BLaER1 (cell line): ENCODE results near the gene SLC26A2.

Experiments
- H3K27ac ChIP-seq: shearing (Covaris generic); formaldehyde crosslinking; 2 replicates; pipeline ENCODE4 v1.8.1; 2022
- H3K27me3 ChIP-seq: shearing (Covaris generic); formaldehyde crosslinking; 2 replicates; pipeline ENCODE4 v1.8.1; 2022
- H3K36me3 ChIP-seq: shearing (Covaris generic); formaldehyde crosslinking; 2 replicates; pipeline ENCODE4 v1.8.1; 2022
- H3K4me1 ChIP-seq: shearing (Covaris generic); formaldehyde crosslinking; 2 replicates; pipeline ENCODE4 v1.8.1; 2022
- H3K4me2 ChIP-seq: shearing (Covaris generic); formaldehyde crosslinking; 2 replicates; pipeline ENCODE4 v1.8.1; 2022
- H3K4me3 ChIP-seq: shearing (Covaris generic); formaldehyde crosslinking; 2 replicates; pipeline ENCODE4 v1.8.1; 2022
- H3K9ac ChIP-seq: shearing (Covaris generic); formaldehyde crosslinking; 2 replicates; pipeline ENCODE4 v1.8.1; 2022
- H3K9me3 ChIP-seq: shearing (Covaris generic); formaldehyde crosslinking; 2 replicates; pipeline ENCODE4 v1.8.1; 2022
- H4K20me1 ChIP-seq: shearing (Covaris generic); formaldehyde crosslinking; 2 replicates; pipeline ENCODE4 v1.8.1; 2022
- Cebpa-rat ChIP-seq: shearing (Covaris generic); IDR thresholded peaks from 2 replicates; pipeline ENCODE4 v1.8.1; 2022

Gene SLC26A2

GRCh38 chr5:149960272-149961185 lies at the start of gene SLC26A2:
SLC26A2 (plus strand) TSS chr5:149960758; CDS start chr5:149977653, 16,895 bp downstream.
- Histone ChIP-seq H3K4me2 (peak within 1 kb of the TSS; percentile 98), H3K27ac (peak within 1 kb of the TSS; percentile 82), H3K9me3 (no peaks in the 10 kb centered on the region), H3K4me1 (peaks cover 34% of the 10 kb centered on the region), H3K36me3 (no peaks in the 10 kb centered on the region), H3K4me3 (peak within 1 kb of the TSS; percentile 93), H4K20me1 (0 out of 2 replicates have a peak, but pooled peaks cover 6% of the 10 kb centered on the region), H3K9ac (peak within 1 kb of the TSS; percentile 84), H3K27me3 (no peaks in the 10 kb centered on the region)
- TF ChIP-seq Cebpa-rat, result no peak

- Histone ChIP-seq H4K20me1 (no peaks in the 10 kb centered on the region), H3K9ac (no peak overlapping the region), H3K4me1 (peaks cover 14% of the 10 kb centered on the region), H3K27me3 (no peaks in the 10 kb centered on the region), H3K27ac (no peak overlapping the region), H3K4me2 (no peak overlapping the region), H3K9me3 (no peaks in the 10 kb centered on the region), H3K36me3 (no peaks in the 10 kb centered on the region), H3K4me3 (no peak overlapping the region)
- TF ChIP-seq Cebpa-rat, result no peak
Measured at GRCh38 chr5:149911031-149911430, 49.5 kb upstream of the SLC26A2 start.

- no peak for TF ChIP-seq Cebpa-rat
- Histone ChIP-seq H3K27me3 (no peaks in the 10 kb centered on the region), H3K4me1 (peaks cover 14% of the 10 kb centered on the region), H3K4me2 (no peak overlapping the region), H3K27ac (no peak overlapping the region), H4K20me1 (no peaks in the 10 kb centered on the region), H3K9ac (no peak overlapping the region), H3K36me3 (no peaks in the 10 kb centered on the region), H3K4me3 (no peak overlapping the region), H3K9me3 (no peaks in the 10 kb centered on the region)
Measured at GRCh38 chr5:149912226-149912871, 48.2 kb upstream of the SLC26A2 start.

GRCh38 chr5:149913436-149914419 lies 46.8 kb upstream of the SLC26A2 start:
- peak overlapping the region; percentile 69 for H3K4me2 ChIP-seq
- no peaks in the 10 kb centered on the region for H4K20me1 ChIP-seq
- no peak overlapping the region for H3K4me3 ChIP-seq
- peak overlapping the region; percentile 75 for H3K27ac ChIP-seq
- H3K36me3 ChIP-seq, result no peaks in the 10 kb centered on the region
- H3K9ac ChIP-seq, result no peak overlapping the region; the same call in 1 of the 2 replicates
- peaks cover 14% of the 10 kb centered on the region for H3K4me1 ChIP-seq
- no peaks in the 10 kb centered on the region for H3K27me3 ChIP-seq
- TF ChIP-seq Cebpa-rat, result no peak
- no peaks in the 10 kb centered on the region for H3K9me3 ChIP-seq

GRCh38 chr5:149915392-149916260 lies 44.9 kb upstream of the SLC26A2 start:
- H3K4me3 ChIP-seq, result no peak overlapping the region
- H3K4me1 ChIP-seq, result peaks cover 14% of the 10 kb centered on the region
- H4K20me1 ChIP-seq, result no peaks in the 10 kb centered on the region
- no peak overlapping the region for H3K9ac ChIP-seq
- no peaks in the 10 kb centered on the region for H3K9me3 ChIP-seq
- no peak overlapping the region for H3K27ac ChIP-seq
- H3K36me3 ChIP-seq, result no peaks in the 10 kb centered on the region
- no peak overlapping the region for H3K4me2 ChIP-seq
- H3K27me3 ChIP-seq, result no peaks in the 10 kb centered on the region
- TF ChIP-seq Cebpa-rat, result no peak

- H3K4me3 ChIP-seq, result no peak overlapping the region
- H3K4me2 ChIP-seq, result no peak overlapping the region
- H3K27ac ChIP-seq, result no peak overlapping the region
- H4K20me1 ChIP-seq, result no peaks in the 10 kb centered on the region
- no peaks in the 10 kb centered on the region for H3K9me3 ChIP-seq
- no peaks in the 10 kb centered on the region for H3K36me3 ChIP-seq
- no peak for TF ChIP-seq Cebpa-rat
- H3K27me3 ChIP-seq, result no peaks in the 10 kb centered on the region
- peaks cover 18% of the 10 kb centered on the region for H3K4me1 ChIP-seq
- H3K9ac ChIP-seq, result no peak overlapping the region
Measured at GRCh38 chr5:149916334-149917072, 44.1 kb upstream of the SLC26A2 start.

GRCh38 chr5:149917073-149917676 lies 43.4 kb upstream of the SLC26A2 start:
- H3K4me3 ChIP-seq, result no peak overlapping the region
- no peak overlapping the region for H3K4me2 ChIP-seq
- peaks cover 18% of the 10 kb centered on the region for H3K4me1 ChIP-seq

GRCh38 chr5:149921597-149921996 lies 39.0 kb upstream of the SLC26A2 start:
- H3K36me3 ChIP-seq, result no peaks in the 10 kb centered on the region
- no peaks in the 10 kb centered on the region for H3K9me3 ChIP-seq
- H3K4me1 ChIP-seq, result peaks cover 15% of the 10 kb centered on the region
- no peak overlapping the region for H3K9ac ChIP-seq
- H3K27me3 ChIP-seq, result no peaks in the 10 kb centered on the region
- H3K4me3 ChIP-seq, result no peak overlapping the region
- no peak for TF ChIP-seq Cebpa-rat
- no peaks in the 10 kb centered on the region for H4K20me1 ChIP-seq
- H3K27ac ChIP-seq, result no peak overlapping the region
- no peak overlapping the region for H3K4me2 ChIP-seq

More at GRCh38 chr5:149917073-149917676, 43.4 kb upstream of the SLC26A2 start:
- Histone ChIP-seq H3K27me3 (no peaks in the 10 kb centered on the region), H3K9ac (no peak overlapping the region), H3K9me3 (no peaks in the 10 kb centered on the region), H3K27ac (no peak overlapping the region), H4K20me1 (no peaks in the 10 kb centered on the region), H3K36me3 (no peaks in the 10 kb centered on the region)
- no peak for TF ChIP-seq Cebpa-rat
